GM19324 (cell line): Measurements from ENCODE around the gene ADIRF.
"Not testable (repeated sequence)": the region's sequence is repeated elsewhere in the genome, so short reads cannot be mapped to it uniquely, and the experiment has no call there.

ENCODE experiments used
- ATAC-seq: cut with Tn5 transposase; IDR thresholded peaks from one replicate; pipeline ENCODE4 v1.9.1; 2021; ENCODE audit warnings: mild to moderate bottlenecking, moderate library complexity; ENCODE audit not compliant: unreplicated experiment, low FRiP score

The ADIRF gene

DNA sequence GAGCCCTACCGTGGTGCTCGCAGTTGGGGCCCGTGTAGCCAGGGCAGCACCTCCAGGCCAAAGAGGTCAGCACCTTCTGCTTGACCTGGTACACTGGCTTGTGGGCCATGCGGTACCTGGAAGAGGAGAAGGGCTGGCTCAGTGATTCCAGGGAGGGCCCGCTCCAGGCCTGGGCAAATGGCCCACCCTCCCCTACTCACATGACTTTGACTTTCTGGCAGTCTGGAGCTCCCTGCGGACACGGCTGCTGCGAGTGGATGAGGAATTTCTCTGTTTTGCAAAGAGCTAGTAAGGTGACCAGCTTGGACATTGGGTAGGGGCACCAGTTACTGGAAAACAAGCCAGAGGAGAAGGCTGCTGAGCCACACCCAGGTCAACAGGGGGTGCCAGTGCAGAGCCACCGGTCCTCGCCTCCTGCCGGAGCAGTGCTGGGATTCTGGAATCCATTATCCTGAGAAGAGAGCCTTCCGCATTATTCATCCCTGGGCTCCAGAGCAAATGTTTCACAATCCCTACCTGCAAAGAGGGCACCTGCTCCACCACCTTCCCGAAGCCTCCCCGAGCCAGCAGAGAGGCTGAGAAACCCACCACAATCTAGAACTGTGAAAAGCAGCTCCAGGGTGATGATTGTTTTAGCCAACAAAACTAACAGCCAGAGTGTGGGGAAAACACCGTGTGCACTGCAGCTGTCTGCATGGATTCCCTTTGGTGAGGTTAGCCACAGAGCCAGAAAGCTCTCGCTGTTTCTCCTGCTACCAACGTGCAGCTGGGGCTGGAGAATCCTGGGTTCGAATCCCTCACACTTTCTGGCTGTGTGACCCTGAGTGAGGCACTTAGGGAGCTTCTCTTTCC is 22.7 kb upstream of the ADIRF start:
- no peak for ATAC-seq

DNA sequence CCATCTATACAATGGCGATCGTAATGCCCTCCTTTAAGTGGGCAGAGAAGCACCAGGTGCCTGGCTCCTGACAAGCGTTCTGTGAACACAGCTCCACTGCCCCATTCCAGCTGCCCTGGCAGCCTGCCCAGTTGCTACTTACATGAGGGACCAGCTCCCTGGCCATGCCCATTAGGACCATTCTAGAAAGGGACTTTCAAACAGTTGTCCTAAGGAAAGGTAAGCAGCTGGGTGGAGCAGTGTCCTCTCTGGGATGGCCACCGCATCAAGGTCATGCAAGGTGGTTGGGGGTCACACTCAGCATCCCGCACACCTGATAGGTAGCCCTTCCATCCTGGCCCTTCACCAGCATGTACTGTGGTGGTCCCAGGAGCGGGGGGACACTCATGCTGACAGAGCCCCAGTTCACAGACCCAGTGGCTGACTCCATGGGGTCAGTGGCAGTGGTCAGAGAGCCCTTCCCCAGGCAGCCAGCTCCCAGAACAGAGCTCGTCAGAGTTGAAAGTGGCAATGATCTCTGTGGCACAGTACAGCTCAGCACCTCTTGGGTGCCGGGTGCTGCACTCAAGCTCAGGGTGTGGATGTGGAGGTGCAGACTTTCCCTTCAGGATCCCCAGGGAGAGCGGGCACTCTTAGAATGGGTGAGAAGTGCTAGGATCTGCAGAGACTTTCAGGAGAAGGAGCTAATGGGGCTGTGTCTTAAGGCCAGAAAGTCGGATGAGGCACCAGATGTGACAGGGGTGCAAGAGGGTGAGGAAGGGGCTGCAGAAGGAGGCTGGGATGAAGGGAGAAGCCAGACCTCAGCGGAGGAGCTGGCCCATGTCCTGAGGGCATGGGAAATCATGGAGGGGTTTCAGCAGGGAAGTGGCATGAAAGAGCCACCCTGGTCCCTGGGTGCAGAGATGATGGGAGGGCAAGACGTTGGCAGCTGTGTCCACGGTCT is 21.8 kb upstream of the ADIRF start:
- no peak for ATAC-seq

DNA sequence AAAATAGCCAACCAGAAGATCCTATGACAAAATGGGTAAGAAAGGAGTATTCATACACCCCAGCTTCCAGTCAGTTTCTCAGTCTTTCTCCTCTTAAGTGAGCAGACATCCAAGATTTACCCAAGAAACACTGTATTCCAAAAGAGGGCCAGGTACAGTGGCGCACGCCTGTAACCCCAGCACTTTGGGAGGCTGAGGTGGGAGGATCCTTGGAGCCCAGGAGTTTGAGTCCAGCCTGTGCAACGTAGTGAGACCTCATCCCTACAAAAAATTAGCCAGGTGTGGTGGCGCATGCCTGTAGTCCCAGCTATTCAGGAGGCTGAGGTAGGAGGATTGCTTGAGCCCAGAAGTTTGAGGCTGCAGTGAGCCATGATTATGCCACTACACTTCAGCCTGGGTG is 20.5 kb upstream of the ADIRF start:
- ATAC-seq, result not testable (repeated sequence)

DNA sequence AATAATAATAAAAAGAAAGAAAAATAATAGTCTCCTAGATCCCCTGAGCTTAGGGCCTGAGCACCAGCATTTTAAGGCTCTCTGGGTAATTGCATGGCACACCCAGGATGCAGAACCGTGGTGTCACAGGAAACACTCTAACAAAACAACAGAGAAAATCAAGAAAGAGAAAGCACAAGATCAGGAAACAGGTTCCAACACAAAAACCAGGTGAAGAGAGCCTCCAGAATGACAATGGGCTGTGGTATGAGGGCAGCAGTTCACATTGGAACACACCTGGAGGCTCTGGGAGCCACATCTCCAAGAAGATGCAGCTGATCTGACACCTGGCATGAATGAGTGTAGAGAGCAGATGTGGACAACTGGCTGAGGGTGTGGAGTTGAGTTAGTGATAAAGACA is 17.9 kb upstream of the ADIRF start:
- no peak for ATAC-seq

DNA sequence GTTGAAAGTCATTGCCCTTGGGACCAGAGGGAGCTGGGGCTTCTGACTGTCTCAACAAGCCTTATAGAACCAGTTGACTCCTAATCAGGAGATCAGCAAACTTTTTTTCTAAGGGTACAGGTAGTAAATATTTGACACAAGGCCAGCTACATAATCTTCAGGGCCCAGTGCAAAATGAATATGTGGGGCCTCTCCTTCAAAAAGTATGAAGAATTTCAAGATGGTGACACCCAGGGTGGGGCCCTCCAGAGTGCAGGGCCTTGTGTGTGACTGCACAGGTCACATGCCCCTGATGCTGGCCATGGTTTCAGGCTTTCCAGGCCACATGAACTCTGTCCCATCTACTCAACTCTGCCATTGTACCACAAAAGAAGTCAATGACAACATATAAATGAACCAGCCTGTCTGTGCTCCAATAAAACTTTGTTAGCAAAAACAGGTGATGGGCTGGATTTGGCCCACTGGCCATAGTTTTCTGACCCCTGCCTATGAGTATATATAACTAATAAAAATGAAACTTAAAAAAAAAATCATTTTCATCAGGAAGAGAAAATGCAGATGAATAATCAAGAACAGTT is 17.0 kb upstream of the ADIRF start:
- ATAC-seq, result no peak

DNA sequence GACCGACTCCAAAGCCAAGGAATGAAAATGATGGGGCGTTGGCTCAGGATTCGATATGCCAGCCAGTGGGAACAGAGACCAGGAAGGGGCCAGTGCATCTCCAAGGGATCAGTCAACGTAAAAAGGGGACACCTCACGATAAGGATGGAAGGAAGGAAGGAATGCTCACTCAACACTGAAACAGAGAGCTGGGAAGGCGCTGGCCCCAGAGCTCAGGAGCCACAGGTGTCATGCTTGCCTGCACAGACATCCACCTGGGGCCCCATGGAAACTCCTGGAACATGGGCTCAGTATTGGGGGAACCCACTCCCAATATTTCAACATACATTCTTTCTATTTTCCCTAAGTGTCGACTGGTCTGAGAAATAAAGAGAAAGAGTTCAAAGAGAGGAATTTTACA is 16.2 kb upstream of the ADIRF start:
- no peak for ATAC-seq

DNA sequence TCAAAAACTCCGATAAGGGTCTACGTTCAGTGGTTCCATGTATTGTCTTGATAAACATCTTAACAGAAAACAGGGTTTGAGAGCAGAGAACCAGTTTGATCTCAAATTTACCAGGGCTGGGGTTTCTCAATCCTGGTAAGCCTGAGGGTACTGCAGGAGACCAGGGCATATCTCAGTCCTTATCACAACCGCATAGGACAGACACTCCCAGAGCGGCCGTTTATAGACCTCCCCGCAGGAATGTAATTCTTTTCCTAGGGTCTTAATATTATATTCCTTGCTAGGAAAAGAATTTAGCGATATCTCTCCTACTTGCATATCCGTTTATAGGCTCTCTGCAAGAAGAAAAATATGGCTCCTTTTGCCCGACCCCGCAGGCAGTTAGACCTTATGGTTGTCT is 15.6 kb upstream of the ADIRF start:
- ATAC-seq, result not testable (repeated sequence)

DNA sequence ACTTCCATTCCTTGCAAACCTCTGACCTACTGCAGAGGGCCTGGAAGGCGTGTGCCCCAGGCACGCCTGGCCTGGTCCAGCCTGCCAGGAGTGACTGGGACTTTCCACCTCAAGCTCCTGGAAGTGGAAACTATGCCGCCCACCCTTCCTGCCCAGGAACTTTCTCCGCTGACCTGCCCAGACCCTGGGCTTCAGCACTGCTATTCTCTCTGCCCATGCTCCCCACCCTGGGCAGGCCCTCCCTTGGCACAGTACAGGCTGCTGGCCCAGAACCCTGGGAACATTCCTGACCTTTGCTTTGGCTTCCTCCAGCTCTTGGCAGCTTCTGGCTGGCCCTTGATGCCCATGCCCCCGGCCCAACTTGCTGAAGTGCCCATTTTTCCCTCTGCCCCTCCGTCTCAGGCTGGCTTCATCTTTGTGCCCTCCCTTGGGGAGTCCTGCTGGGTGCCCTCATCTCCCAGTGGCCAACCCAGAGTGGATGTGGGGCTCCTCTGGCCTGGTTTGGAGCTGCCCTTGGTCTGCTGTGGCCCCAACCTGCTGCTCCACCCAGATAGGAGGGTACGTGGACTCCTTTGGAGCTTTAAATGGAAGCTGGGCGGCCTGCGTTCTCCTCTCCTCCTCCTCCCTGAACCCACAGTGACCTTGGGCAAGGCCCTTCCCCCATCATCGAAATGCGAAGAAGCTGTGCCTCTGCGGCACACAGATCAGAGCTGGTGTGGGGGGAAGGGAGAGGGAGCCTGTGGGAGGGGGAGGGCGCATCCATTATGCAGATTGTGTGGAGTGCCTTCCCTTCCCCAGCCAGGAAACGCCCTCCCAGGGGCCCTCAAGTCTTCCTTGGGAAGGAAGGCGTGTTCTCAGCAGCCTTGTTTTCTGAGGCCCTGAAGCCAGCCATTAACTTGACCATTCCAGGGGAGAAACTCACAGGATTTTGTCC is 14.3 kb upstream of the ADIRF start:
- ATAC-seq, result no peak

DNA sequence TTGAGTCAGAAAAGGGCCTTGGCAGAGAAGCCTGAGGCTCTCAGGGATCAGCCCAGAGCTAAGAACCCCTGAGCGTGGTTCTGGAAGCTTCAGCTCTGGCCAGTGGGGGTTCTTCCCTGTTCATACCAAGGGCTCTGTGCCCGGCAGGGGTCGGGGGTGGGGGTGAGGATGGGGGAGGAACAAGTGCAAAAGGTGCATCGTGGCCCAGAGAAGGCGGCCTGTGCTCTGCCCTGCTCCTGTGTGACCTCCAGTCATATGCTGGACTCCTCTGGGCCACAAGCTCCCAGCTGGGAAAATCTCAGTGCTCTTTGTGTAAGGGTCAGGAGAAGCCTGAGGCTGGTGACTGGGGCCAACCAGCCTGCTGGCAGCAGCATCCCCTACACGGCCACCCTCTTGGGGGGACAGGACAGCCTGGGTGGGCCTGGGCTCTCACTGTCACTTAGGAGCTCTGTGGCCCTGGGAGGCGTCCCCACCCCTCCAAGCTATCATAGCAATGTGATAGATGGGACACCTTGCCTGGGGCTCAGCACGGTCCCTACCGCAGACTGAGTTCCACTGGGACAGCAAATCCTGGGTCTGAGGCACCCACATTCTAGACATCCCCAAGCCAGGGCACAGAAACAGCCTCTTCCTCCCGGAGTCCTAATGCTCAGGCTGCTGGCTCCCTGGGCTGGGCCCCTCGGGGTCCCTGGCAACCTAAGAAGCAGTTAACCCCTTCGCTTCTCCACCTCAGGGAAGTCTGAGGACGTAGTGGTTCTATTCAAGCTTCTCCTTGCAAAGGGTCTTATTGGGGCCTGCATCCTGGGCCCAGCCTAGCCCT is 13.4 kb upstream of the ADIRF start:
- ATAC-seq, result no peak

DNA sequence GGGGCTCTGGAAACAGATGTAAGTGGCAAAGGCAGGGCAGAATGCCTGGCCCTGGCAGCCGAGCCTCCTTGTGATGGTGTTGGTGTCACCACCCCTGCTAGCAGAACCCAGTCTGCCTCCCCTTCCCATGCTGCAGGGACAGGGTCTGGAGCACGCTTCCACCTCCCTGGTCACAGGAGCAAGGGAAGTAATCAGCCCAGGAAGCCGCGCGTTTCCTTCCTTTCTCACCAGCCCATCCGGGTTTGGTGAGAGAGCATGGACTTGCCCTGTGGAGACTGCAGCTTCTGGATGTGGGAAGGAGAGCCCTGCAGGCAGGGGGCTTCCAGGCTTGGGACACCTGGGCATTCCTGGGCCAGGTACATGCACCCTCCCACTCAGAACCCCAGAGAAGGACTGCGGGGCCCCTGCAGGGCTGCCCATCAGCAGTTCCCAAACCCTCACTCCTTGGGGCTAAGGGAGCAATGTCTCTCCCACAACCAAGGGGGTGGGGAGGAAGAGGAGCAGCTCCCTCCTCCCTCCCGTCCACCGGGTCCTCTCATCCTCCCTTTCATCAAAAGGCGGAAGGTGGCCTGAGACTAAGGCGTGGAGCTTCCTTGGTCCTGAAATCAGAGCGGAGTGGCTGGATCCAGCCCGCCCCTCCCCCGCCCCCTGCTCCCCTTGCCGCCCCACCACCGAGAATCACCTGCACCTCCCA is 12.6 kb upstream of the ADIRF start:
- no peak for ATAC-seq

DNA sequence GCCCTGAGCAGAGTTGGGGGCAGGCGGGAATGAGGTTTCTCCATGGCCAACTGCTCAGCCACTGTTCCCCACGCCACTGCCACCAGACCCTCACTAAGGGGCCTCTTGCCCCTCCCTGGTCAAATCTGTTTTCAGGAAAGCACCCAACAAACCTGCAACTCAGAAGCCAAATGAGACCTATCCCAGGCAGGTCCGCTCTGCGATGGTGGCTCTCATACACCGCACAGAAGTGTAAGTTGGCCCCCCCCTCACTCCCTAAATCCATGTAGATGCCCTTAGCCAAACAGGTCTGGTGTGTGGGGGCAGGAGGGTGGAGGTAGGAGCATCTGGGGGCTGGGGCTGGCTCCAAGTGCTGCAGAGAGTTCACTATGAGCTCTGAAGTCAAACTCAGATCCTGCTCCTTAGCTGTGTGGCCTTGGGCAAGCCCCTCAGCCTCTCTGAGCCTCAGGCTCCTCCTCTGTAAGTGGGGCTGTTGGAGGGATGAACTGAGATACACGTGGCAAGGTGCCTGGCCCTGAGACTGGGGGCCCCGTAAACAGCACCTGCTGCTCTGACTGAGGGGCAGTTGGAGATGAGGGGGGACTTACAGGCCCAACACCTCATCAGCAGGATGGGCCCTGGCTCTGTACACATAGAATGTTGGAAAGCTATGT is 12.0 kb upstream of the ADIRF start:
- no peak for ATAC-seq

DNA sequence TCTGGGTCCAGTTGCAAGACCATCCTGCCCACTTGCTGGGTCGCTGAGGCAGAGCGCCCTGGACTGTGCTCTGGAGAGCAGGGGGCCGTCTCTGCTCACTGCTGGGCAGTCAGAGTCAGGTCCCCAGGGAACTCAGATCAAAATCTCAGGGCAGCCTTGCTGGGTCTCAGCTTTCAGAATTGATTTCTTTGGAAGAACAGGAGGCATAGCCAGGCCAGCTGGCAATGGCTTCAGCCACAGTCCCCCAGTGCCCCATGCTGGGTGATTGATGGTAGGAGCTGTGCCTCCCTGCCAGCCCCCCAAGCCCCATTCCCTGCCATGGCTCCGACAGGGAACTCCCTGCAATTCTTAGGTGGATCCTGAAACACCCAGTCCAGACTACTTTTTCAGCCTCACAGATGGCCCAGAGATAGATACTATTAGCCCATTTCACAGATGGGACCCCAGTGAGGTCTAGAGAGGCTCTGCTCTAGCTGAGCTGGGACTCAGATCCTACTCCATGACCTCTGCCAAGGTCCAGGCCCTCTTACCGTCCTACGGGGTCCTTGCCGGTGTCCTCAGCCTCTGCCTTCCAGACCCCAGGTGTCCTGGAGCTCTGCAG is 11.3 kb upstream of the ADIRF start:
- no peak for ATAC-seq

DNA sequence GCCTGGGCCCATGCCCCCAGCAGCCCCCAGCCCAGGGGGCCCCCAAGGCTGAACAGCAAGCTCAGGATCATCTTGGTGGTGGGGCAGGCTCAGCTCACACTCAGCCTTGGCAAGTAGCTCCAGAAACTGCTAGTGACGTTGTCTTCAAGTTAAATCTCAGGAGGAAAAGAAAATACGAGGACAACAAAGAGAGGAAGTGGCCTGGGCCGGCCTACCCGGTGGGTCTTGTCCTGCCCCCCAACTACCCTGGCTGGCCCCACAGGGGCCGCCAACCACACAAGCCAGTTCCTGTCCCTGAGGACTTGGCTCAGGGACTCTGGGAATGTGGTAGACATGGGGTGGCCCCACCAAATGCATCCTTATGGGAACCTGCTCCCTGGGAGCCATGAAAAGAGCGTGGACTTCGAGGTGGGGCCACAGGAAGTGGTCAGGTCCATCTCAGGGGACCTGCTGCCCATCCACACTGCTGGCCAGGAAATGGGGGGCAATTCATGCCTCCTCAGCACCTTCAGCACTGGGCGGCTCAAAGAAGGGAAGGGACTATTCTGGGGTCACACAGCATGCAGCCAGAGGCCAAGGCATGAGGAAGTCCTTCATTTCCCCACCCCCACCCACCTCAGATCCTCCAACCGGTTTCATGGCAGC is 10.7 kb upstream of the ADIRF start, which contains the start of gene MMRN2:
TSS of gene MMRN2 (minus strand) at position 145 of the 645 bp plus-strand sequence. CDS start at position 71, 74 bp downstream.
- no peak for ATAC-seq

DNA sequence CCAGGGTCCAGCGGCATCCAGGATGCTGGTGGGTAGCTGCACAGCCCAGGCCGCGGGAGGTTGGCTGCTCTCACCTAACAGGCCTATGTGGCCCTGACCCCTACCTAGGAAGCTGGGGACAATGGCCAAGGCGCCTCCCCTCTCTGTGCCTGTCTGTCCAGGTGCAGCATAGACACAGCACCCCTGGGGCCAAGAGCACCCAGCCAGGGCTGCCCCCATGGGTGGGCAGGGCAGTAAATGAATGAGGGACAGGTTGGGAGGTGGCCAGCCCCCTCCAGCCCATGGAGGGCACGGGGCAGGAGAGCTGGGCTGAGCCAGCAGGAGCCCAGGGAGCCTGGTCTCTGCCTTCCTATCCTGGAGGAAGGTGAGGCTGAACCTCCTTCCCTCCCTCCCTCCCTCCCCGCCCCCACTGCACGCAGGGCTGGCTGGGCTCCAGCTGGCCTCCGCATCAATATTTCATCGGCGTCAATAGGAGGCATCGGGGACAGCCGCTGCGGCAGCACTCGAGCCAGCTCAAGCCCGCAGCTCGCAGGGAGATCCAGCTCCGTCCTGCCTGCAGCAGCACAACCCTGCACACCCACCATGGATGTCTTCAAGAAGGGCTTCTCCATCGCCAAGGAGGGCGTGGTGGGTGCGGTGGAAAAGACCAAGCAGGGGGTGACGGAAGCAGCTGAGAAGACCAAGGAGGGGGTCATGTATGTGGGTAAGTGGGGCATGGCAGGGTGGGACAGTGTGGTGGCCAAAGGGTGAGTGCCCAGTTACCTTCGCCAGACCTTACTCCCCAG is 10.0 kb upstream of the ADIRF start, which contains the start of gene SNCG:
TSS of gene SNCG (plus strand) at position 484 of the 785 bp plus-strand sequence. CDS start at position 583, 99 bp downstream.
- ATAC-seq, result no peak

DNA sequence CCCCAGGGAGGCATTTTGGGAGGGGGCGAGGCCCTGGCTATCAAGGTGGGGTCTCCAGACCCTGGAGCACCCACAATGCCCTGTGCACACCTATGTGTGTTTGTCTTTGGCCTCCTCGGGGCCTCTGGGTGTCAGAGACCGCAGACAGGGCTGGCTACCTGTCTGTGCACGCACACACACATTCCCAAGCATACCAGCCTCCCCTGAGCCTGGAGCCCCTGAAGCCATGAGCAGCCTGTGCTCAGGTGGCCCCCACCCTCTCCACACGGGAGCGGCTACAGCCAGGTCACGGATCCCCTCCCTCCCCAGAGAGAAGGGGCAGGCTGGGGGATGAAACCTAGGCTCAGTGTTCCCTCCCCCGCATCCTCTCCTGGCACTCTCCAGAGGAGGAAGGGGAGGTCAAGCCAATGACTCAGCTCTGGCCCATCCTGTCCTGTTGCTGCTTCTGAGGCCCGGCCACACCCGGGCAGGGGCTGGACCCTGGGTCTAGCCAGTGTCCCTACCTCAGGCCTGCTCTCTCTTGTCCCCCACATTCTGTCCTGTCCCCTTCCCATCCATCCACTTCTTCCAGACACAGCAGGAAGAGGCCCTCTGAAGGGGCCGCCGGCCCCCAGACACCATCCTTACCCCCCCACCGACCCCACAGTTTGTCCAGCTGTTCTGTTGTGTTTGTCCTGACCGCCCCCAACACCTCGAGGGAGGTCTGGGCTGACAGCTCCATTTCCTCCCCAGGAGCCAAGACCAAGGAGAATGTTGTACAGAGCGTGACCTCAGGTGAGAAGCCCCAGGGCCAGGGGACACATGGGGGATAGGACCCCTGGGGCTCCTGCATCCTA is 9.2 kb upstream of the ADIRF start:
- ATAC-seq, result no peak

DNA sequence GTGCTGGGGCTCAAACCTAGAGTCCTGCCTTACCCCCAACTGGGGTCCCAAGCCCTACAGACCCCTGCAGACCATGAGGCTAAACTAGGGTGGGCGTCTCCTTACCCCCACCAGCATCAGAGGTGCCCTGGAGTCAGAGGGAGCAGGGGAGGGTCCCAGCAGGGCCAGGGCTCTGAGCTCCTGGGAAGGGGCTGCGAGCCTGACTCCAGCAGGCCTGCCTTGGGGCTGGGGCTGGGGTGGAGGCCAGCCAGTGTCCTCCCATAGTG is 8.6 kb upstream of the ADIRF start:
- no peak for ATAC-seq
